DMS153 treated with DMSO at 0.1 percent for 48 hours (cell line): ENCODE data around the gene CHRM4.
A peak's percentile ranks its signal among the peaks of the same experiment; 100 is the strongest.
"Not testable (repeated sequence)": the region's sequence is repeated elsewhere in the genome, so short reads cannot be mapped to it uniquely, and the experiment has no call there.

Experiments
- DNase-seq: peaks from one replicate; lab custom pipeline; 2025; ENCODE audit not compliant: unreplicated experiment; lab: John Stamatoyannopoulos, UW

The CHRM4 gene

DNA sequence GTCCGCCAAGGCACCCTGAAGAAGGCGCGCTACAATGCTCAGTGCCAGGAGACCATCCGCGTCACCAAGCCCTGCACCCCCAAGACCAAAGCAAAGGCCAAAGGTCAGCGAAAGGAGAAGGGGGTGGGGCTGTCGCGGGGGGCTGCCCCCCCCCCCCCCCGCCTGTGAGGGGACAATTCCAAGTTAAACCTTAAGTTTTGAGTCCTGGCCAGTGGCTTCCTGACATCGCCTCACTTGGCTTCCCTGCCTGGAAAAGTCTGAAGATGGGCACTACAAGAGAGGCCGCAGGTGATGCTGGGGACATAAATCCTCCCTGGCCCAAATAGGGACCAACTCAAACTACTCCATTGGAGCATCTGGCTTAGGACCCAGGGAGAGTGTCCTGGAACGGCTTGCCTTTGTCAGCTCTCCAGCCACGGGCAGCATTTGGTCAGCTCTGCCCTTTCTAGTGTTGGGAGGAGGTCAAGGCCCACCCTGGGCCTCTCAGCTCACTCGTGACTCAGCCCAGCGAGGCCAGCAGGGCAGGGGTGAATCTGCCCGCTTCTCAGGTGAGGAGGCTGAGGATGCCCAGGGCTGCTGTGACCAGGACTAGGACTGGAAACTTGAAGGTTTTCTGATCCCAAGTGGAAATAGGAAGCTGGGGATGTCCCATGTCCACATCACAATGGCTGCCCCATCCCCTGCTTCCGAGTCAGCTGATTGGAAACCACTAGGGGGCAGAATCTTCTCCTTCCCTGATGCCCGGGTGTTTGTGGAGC lies 8.8 kb downstream of the CHRM4 start:
- no peak for DNase-seq

DNA sequence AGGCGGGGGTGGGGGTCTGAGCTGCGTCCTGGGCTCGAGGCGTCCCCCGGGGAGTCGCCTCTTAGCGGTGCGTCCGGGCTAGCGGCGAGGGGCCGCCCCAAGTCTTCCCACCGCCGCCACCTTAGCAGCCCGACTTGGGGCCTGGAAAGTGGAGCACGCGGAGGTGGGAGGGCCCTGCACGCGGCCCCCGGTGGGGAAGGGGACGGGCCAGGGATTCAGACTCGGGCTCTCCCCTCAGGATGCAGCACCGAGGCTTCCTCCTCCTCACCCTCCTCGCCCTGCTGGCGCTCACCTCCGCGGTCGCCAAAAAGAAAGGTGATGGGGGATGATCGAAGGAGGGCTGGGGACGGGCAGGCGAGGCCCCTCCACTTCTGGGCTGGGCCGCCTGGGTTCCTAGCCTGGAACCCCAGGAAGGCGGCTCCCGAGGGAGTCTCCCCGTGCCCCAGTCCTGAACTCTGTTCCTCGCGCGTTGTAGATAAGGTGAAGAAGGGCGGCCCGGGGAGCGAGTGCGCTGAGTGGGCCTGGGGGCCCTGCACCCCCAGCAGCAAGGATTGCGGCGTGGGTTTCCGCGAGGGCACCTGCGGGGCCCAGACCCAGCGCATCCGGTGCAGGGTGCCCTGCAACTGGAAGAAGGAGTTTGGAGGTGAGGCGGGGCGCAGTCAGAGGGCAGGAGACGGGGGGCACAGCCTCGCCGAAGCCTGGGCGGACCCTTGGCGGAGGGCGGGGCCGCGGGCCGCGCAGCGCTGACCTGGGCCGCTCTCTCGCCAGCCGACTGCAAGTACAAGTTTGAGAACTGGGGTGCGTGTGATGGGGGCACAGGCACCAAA lies 9.5 kb downstream of the CHRM4 start:
- no peak for DNase-seq

DNA sequence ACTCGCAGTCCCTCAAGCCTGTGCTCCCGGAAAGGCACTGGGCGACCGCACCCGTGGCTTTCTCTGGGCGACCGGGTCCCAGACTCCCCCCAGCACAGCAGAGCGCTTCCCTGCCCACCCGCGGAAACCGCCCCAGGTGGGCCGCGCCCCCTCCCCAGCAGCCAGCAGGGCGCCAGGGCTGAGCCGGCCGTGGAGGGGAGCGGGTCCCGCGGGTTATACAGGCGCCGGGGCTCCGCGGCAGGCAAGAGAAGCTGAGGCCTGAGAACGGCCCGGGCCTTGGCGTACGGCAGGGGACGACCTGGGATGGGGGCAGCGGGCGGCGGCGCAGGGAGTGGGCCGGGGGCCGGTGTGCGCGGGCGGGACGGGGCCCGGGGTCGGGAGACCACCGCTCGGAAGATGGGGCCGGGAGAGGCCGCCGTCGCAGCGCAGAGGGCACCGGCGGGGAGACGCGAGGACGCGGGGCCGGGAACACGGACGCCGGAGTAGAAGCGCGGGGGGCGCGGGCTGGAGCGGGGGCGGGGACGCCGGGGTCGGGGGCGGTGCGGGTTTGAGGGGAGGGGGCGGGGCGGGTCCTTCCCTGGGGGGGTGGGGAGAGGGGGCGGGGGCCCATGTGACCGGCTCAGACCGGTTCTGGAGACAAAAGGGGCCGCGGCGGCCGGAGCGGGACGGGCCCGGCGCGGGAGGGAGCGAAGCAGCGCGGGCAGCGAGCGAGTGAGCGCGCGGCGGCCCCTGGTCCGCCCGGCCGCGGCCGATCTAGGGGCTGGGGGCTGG lies 10.3 kb downstream of the CHRM4 start, which contains the start of gene MDK:
TSS of gene MDK (plus strand) at position 622 of the 771 bp plus-strand sequence. CDS start 389 bp downstream, outside the sequence.
- no peak for DNase-seq

DNA sequence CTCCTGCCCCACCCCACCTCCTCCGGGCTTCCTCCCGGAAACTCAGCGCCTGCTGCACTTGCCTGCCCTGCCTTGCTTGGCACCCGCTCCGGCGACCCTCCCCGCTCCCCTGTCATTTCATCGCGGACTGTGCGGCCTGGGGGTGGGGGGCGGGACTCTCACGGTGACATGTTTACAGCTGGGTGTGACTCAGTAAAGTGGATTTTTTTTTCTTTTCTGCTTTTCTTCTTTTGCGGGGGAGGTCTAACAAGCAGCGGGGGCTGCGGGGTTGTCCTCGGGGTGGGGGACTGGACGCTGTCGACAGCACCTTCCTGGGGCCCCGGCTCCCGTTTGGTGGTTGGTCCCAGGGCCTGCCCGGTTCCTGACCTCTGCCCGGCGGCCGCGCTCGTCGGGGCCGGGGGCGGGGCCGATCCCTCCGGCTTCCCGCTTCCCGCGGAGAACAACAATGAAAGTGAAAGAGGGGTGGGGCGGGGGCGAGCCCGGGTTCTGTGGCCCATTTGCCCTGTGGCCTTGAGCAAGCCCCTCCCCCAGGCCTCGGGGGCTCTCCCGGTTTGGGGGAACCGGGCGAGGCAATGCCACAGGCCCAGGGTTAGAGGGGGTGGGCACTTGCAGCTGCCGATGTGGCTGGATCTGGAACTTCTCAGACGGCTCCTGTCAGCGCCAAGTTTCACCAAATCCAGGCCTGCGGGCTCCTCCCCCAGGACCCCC lies 11.1 kb downstream of the CHRM4 start:
- peak; percentile 32 for DNase-seq

DNA sequence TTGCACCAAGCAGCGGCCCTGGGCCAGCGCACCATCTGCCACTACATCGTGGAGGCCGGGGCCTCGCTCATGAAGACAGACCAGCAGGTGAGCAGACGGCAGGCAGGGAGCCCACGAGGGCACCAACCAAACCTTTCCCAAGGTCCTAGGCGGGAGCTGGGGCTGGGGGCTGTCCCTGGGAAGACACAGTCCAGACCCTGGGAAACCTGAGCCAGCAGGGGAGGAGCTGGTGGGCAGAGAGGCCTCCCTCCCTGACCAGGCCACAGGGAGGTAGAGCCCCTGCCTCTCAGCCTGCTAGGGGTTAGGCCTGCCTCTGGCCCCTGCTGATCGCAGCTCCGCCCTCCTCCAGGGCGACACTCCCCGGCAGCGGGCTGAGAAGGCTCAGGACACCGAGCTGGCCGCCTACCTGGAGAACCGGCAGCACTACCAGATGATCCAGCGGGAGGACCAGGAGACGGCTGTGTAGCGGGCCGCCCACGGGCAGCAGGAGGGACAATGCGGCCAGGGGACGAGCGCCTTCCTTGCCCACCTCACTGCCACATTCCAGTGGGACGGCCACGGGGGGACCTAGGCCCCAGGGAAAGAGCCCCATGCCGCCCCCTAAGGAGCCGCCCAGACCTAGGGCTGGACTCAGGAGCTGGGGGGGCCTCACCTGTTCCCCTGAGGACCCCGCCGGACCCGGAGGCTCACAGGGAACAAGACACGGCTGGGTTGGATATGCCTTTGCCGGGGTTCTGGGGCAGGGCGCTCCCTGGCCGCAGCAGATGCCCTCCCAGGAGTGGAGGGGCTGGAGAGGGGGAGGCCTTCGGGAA lies 11.9 kb downstream of the CHRM4 start:
- peak; percentile 37 for DNase-seq

DNA sequence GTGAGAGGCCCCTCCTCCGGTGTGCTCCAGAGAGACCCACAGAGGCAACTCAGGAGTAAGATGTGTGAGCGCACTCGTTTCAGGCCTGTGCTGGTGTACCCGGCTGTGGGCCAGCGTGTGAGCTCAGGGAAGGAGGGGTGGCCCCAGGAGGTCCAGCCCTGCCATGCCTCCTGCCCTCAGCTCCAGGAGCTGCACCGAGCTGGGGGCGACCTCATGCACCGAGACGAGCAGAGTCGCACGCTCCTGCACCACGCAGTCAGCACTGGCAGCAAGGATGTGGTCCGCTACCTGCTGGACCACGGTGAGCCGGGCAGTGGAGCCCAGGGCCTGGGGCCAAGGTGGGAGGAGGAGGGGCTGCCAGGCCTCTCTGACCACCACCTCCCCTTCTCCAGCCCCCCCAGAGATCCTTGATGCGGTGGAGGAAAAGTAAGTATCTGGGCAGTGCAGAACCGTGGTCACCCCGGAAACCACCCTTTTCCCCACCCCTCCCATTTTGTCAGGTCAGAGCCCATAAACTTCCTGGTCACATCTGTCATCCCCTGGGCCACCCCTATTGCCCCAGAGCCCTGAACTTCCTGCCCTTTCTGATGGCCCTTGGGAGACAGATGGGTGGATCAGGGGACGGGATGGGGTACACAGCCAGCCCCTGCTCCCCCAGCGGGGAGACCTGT lies 12.6 kb downstream of the CHRM4 start:
- DNase-seq = no peak

DNA sequence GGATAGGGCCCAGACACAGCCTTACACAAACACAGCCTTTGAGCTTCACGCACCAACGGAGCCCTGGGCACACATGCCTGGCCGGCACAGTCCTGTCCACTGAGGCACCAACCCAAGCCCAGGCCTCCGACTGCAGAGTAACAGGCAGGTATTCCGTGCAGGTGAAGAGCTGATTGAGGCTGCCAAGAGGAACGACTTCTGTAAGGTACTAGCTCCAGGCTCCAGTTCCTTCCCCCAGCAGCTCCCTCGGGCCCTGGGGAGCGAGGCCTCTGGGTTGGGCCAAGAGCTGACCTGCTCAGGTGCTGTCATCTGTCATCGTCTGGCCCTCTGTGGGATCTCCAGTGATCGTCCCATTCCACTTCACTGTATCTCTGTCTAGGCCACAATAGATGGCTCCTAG lies 13.3 kb downstream of the CHRM4 start:
- DNase-seq = no peak

DNA sequence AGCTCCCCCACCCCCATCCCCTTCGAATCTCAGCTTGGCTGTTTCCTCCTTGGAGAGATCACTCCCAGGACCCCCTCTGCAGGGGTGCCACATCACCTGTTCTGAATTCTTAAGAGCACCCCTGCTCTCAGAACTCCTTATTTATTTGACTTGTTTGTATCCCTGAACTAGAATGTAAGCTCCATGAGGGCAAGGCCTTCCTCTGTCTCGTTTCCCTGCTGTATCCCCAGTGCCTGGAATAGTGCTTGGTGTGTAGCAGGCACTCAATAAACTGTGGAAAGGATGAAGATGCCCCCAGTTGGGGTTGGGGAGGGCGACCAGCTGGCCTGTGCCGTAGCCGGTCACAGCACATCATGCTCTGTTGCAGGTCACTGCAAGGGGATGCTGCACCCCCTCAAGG lies 13.7 kb downstream of the CHRM4 start:
- no peak for DNase-seq

DNA sequence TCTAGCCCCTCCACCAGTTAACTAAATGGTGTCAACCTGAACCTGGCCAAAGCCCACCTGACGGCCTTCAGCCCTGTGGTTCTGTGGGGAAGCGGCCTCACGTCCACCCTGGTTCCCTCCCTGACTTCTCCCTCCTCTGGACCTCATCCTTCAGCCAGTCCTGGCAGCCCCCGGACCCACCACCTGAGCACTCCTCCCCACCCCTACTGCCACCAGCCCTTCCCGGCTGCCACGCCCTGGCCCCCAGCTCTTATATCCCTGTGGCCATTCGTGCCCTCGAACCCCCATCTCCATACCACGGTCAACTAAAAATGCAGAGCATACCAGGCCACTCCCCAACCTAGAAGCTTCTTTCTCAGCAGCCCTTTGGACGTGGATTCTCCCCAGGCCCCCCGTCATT lies 14.3 kb downstream of the CHRM4 start:
- DNase-seq = no peak

DNA sequence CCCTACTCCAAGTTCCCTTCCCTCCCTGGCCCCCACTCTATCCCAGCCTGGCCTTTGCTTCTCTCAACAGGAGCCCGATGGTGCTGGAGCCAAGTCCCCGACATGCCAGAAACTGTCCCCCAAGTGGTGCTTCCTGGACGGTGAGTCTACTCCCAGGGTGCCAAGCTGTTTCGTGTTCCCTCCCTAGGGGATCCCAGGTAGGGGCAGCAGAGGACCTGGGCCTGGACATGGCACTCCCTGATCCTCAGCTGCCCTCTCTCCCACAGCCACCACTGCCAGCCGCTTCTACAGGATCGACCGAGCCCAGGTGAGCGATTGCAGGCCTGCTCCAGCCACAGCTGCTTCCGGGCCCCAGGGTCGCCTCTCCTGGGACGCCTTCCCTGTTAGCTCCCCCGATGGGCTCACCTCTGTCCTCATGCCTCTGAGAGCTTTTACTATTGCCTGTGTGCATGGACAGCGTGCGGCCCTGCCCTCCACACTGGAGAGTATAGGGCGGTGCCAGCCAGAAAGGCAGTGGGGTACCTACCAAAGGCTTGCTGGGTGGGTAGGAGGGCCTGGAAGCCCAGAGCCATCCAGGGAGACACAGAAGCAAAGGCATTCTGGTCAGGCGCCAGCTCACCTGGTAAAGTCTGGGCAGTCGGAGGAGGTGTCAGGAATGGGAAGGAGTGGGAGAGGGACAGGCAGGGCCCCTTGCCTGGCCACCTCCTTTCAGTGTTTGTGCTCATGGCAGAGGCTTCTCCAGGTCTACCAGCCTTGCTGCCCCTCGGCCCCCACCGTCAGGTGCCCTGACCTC lies 15.1 kb downstream of the CHRM4 start:
- no peak for DNase-seq

DNA sequence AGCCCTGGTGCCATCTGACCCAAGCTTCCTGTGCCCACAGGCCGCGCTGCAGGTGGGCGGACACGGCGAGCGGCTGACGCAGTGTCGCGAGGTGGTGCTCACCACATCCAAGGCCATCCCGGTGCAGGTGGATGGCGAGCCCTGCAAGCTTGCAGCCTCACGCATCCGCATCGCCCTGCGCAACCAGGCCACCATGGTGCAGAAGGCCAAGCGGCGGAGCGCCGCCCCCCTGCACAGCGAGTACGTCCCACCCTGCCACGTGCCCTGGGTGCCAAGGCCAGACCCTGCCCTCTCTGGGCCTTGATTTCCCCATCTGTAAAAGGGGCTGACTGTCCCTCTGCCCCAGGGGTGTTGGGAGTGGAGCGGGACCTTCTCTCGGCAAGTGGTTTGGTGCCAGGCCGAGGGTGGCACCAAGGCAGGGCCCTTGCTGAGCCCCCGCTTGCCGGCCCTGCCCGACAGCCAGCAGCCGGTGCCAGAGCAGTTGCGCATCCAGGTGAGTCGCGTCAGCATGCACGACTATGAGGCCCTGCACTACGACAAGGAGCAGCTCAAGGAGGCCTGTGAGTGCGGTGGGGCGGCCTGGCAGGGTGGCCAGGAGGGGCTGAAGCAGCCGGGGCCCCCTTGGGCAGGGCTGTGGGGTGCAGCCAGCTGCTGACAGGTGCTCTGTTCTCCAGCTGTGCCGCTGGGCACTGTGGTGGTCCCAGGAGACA lies 16.0 kb downstream of the CHRM4 start:
- no peak for DNase-seq

DNA sequence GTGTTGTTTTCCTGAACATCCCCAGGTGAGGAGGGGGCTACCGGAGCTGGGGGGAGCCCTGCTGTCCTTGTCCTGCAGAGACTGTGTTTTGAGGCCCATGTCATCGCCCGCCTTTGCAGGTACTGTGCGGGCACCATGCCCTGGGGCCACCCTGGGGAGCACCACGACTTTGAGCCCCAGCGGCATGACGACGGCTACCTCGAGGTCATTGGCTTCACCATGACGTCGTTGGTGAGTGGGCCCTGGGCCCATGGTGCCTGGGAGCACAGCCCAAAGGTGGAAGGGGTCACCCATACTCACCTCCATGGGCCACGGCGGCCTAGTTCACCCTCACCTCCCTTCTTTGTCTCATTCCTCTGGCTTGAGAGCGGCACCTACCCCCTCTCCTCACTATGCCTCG lies 16.8 kb downstream of the CHRM4 start:
- DNase-seq = no peak

DNA sequence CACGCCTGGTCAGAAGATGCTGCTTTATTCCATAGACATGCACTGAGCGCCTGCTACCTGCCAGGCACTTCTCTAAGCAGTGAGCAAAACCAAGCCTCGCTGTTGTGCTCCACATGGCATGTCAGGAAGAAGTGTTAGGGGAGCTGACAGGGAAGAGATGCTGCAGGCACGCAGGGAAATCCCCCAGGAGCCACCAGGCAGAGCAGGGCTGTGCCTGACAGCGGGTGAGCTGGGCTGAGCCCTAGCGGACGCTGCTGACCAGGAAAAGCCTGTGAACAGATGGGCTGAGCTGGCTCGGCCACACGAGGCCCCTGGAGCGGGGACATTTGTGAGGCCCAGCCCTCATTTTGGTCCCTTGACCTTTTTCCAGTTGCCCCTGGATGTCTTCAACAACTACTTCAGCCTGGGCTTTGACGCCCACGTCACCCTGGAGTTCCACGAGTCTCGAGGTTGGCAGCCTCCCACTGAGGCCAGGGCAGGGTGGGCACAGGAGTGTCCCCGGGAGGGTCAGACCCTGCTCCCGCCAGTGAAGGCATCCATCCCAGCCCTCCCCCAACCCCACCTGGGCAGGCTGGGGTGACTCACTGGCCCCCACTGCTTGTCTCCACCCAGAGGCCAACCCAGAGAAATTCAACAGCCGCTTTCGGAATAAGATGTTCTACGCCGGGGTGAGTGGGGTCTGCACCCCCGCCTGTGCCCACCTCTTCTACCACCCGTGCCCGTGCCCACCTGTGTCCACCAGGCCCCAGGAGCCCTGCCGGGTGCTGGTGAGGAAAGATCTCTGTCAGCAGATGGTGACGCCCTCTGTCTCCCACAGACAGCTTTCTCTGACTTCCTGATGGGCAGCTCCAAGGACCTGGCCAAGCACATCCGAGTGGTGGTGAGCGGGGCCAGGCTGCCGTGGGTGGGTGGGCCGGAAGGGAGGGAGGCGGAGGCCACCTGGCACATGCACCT lies 17.5 kb downstream of the CHRM4 start:
- DNase-seq = no peak

DNA sequence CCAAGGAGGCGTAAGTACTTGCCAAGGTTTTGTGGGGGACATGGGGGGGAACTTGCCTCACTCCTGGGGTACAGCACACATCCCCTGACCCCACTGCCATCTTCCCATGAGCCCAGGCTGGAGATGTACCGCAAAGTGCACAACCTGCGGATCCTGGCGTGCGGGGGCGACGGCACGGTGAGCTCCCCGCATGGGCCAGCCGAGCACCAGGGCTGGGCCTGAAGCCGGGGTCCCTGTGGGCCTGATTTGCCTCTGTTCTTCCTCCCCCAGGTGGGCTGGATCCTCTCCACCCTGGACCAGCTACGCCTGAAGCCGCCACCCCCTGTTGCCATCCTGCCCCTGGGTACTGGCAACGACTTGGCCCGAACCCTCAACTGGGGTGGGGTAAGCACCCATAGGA lies 19.1 kb downstream of the CHRM4 start:
- not testable (repeated sequence) for DNase-seq

DNA sequence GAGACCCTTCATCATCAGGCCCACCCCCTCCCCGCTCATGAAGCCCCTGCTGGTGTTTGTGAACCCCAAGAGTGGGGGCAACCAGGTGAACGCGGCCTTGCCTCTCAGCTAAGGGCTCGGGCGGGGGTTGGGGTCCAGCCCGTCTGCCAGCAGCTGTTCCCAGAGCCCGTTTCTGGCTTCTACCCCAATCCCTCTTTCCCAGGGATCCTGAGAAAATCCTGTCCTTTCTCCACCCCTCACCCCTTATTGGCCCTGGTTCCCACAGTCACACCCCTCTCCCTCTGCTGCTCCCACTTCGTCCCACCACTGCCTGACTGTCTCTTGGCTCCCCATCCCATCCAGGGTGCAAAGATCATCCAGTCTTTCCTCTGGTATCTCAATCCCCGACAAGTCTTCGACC lies 19.5 kb downstream of the CHRM4 start:
- no peak for DNase-seq

DNA sequence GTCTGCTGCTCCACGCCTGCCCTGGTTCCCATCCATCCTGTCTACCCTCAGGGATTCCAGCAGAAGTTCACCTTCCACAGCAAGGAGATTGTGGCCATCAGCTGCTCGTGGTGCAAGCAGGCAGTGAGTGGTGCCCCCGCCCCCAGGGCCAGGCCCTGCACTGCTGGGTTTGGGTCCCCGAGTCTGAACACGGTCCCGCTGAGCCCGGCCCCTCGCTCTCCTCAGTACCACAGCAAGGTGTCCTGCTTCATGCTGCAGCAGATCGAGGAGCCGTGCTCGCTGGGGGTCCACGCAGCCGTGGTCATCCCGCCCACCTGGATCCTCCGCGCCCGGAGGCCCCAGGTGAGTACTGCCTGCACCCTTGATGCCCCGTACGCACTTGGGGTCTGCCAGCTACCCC lies 20.3 kb downstream of the CHRM4 start:
- DNase-seq = not testable (repeated sequence)

DNA sequence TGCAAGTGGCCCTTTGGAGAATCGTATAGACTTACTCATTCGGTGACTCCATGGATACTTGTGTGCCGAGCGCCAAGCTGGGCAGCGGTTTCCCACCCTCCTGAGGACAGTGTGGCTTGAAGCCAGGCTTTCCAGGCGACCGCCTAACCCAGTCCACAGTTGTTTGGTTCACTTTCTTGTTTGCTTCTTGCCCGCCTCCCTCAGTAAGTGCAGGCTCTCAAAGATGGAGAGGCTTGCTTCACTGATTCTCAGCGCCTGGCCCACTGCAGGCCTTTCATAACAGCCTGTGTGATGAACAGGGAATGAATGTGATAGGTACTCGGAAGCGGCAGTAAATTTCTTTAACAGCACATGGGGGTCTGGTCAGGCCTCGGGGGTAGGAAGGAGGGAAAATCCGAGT lies 21.3 kb downstream of the CHRM4 start:
- DNase-seq = no peak
